GM21717 (cell line): ENCODE data around the gene FBXO30.

ENCODE experiments used
- ATAC-seq: cut with Tn5 transposase; IDR thresholded peaks from one replicate; pipeline ENCODE4 v1.9.1; 2021; ENCODE audit warnings: mild to moderate bottlenecking, moderate library complexity; ENCODE audit not compliant: unreplicated experiment

The FBXO30 gene

DNA sequence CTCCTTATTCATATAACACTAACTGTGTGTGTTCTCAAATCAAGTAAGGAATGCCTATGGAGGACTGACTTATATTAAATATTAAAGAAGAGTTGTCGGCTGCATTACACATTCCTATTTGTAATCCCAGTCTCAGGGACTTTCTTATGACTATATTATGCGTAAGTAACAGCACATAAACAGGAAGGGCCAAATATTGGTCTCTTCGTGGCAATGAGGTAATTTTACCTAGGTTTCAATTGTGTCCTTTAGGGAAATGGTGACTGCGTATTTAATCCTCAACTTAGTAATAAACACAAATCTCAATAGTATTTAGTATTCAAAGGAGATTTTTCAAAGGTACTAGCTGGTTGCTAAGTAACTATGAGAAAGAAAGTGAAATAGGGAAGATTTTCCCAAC, 56.5 kb downstream of the FBXO30 start:
- ATAC-seq: no peak

DNA sequence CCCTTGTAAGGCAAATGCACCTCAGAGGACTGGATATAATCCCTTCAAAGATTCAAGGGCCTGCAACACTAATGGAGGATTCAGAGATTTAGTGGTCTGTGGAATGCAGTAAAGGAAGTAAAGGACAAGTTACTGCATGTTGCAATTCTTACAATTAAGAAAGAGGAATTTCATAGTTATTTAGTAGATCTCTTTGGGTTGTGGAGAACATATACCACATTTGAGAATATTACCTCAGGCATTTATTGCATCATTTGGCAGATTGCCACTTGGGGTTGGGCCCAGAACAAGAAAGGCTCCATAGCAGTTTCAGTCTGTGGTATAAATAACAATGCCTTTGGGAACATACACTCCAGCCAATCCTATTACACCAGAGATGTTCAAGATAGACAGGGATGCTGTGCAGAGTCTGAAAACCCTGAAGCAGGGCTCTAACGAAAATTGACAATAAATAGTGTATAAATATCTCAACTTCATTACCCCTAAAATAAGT, 58.4 kb downstream of the FBXO30 start:
- no peak for ATAC-seq

DNA sequence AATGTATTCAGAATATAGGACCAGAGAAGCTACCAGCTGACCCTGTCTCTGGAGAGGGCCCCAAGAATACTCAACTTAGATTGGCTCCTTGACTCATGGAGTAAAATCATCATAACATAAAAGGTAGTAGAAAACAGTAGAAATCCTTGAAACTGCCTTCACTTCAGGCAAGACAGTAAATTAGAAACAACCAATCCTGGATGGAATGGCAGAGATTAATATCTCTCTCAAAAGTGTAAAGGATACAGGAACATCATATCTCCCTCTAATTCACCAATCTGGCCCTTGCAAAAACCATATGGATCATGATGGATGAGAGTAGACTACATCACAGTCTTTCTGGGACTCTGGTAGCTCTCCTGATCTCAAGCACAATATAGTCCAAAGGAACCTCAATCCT, 58.9 kb downstream of the FBXO30 start:
- ATAC-seq: no peak

DNA sequence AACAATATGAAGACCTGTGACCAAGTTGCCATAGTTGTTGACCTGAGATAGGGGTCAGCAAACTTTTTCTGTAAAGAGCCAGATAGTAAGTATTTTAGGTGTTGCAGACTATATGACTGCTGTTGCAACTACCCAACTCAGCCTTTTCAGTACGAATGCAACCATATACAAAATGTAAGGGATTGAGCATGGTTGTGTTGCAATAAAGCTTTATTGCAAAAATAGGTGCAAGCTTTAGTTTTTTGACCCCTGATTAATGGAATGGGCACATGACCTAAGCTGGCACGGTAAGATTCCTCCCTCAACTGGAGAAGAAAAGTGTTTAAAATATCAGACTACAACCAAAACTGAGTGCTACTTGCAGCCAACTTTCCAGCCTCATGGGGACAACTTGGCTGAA, 62.0 kb downstream of the FBXO30 start:
- ATAC-seq: no peak

DNA sequence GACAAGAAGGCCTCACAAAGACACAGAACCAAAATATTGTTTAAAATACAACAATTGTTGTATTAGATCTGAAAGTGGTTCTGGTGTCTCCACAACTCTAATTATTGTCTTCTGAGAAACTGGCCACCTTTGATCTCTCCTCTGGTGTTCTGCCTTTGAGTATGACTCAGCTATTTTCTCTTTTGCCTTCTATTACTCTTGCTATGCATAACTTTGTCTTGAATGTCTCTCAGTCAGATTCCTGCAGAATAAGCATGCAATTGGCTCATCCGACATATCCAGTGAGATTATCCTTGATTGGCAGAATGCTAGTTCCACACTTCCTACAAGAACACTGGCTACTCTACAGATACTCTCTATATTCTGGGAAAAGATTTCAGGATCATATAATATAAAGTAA, 65.0 kb downstream of the FBXO30 start:
- ATAC-seq: peak; percentile 91

DNA sequence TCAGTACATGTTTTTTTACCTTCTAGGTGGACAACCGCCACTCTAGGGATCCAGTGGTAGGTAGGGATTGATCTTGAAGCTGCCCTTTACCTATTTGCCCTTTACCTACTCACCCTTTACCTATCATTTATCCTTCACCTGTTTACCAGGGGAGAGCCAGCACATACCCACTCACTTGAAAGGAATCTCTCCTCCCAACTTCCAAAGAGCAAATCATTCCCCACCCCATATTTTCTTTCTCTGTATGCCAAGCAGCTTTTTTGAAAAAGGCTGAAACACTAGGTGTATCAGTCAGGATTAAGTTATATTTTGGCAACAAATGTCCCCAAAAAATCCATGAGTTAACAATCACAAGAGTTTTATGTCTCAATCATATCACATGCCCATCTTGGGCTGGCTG, 68.7 kb downstream of the FBXO30 start:
- ATAC-seq: no peak

DNA sequence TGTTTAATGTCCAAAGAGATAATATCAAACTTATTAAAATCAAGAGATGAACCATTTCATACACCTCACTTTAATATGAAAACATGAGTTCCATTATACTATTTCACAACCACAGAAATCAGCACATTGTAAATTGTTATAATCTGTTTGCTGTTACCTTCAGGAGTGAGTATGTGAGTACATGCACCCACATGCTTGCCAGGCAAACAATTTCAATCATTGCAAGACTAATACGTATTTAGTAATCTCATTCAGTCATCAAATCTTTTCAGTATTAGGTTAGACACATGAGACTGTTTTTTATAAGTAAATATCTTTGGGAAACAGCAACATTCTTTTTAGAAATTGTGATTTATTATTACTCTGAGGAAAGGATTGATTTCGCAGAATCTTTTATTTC, 70.0 kb downstream of the FBXO30 start:
- no peak for ATAC-seq
